RPMI8226 (cell line): ENCODE data around the gene DPYSL3.
"Not testable (repeated sequence)": the region's sequence is repeated elsewhere in the genome, so short reads cannot be mapped to it uniquely, and the experiment has no call there.

Experiments
- DNase-seq: peaks from one replicate; pipeline ENCODE4 v3.0.0-alpha.2; 2015

DPYSL3 gene

DNA sequence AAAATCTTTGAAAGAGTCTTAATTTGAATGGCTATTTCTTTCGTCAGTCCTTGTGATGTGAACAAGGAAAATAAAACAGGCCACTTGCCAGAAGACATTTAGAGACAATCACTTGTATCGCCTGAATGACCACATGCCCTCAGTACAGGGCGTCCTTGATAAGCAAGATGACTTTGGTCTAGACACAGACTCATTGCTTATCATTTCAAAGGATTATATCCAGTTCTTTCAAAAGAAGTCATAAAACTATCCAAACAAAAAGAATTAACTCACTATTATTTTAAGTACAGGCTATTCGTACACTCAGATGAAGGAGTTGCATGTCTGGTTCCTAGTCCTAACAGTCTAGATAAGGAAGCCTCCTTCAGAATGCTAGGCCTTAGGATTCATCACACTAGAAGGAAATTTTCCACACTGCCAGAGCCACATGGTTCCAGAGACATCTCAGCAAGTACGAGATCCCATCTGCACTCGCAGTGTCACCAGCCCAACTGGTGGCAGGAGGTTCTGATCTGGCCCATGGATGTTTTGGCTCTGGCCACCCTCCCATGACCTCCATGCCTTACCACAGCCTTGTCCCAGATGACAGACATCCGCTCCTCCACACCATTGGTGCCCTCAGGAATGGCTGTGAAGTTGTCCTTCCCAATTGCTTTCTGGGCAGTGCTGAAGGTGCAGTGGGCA, 109.6 kb downstream of the DPYSL3 start:
- no peak for DNase-seq

DNA sequence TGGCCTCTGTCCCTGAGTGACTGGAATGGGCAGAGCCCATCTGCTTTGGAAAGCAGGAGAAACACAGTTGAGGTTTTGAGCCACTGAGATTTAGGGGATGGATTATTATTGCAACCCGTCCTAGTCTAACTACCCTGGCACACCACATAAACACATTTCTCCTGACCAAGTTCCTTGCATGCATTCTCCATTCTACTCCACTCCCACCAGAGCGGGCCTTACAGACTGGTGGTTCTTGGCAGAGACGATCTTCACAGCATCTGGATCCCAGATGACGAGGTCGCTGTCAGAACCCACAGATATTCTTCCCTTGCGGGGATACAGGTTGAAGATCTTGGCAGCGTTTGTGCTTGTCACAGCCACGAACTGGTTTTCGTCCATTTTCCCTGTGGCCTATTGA, 111.0 kb downstream of the DPYSL3 start:
- DNase-seq: no peak

DNA sequence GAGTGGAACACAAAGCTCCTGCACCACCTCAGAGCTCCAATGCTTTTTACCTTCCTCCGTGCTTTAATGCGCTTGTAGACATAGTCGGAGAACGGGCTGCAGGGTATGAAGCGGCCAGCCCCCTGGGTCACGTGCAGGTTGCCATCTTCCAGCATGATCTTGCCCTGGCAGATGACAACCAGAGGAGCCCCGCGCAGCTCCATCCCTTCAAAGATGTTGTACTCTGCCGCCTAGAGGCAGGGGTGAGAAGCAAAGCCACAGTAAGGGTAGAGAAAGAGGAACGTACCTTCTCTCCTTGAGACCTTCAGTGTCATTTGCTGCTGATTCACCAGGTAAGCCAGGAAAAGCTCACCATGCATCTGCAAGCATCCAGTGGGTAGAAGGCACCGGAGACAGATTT, 112.3 kb downstream of the DPYSL3 start:
- DNase-seq: no peak

DNA sequence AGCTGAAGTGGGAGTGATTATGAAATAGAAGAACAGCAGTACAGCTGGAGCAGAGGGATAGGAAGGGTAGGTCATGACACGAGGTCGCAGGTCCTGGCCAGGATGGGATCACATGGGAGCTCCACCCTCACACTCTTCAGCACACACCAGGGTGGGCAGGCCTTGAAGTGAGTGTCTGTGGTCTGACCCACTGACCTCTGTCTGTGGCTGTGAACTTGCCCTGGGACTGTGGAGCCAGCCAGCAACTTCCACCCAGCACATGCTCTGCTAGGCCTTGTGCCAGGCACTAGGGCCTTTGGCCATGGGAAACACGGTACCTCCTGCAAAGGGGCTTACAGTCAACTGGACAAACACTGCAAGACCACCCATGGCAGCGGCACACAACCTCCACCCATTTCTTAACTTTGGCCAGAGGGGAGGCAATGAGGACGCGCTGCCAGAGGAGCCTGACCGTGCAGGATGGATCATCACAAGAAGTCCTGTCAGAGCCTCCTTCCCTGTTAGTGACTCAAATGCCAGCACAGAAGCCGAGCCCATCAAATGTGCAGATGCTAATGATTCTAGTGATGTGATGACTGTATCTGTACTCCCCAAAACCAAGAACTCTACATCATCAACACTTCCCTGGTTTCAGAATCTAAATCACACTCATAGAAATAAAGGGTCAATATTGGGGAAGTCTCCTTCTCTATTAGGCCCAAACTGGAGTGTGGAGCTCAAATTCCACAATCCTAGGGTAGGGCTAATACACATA, 113.6 kb downstream of the DPYSL3 start:
- DNase-seq: no peak

DNA sequence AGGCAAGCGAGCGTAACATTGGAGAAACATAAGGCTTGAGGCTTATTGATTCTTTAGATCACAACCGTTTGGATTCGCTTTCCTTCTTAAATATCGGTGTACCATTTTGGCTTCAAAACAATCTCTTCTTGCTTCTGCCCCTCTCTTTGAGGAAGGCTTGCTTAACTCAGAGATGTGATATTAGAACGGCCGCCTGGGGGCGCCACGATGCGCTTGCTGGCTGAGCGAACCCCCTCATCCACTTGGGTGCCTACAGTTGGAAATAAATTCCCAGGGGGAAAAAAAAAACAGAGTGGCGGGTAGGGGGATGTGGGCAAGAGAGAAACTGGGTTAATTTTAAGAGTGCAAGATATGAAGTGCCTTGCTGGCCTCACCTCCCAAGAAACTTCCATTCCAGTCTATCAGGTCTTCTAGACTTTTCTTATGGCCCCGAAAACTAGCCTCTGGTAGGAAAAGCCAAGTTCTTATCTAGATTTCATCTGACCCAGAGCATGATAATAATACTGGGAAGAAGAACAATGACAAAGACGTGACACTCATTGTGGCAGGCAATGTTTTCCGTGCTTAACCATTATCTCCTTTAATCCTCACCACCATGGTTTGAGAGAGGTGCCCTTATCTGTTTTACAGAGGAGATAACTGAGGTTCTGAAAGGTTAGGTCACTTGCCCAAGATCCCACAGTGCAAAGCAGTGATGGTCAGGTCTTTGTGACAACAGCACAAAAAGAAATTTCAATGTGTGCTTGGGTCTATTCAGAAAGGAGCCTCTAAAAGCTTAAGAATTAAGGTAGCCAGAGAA, 115.8 kb downstream of the DPYSL3 start:
- DNase-seq: no peak

DNA sequence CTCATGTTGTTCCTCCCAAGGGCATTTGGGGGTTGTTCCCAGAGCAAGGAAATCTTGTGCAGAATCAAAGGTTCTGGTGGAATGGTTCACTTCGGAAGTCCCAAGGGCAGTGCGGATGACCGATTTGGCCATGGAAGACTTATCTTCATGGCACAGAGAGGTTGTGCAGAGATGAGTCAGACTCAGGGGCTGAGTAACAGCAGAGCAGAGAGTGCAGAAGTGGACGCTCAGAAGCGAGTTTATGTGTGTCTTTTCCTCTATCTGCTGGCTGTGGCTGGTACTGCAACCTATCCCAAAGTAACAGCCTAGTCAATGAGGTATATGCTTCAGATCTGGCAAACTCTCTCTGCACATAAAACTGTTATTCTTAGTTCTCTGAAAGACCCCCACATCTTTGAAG, 118.1 kb downstream of the DPYSL3 start:
- DNase-seq: peak; percentile 46

DNA sequence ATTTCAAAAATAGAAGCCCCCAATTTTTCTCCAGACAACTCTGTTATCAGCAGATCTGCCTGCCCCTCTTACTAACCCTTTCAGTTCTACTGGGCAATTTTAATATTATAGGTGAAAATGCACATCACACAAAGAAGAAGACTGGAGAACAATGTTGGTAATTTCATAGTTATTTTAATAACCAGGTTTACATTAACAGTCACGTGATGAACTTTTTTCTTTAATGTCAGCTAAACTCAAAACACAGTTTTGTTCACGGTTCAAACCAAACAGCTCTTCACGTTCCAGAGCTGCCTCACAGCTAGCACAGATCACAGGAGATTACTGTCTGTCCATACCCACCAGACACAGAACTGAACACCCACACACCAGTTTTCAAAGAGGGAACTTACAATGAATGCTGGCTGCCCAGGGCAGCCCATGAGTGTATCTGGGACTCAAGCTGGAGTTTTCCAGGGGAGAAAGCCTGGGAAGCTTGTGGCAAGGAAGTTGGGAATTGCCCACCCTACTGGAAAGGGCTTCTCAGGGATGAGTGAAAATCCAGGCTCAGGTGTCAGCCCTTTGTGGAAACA, 119.1 kb downstream of the DPYSL3 start:
- DNase-seq: no peak

DNA sequence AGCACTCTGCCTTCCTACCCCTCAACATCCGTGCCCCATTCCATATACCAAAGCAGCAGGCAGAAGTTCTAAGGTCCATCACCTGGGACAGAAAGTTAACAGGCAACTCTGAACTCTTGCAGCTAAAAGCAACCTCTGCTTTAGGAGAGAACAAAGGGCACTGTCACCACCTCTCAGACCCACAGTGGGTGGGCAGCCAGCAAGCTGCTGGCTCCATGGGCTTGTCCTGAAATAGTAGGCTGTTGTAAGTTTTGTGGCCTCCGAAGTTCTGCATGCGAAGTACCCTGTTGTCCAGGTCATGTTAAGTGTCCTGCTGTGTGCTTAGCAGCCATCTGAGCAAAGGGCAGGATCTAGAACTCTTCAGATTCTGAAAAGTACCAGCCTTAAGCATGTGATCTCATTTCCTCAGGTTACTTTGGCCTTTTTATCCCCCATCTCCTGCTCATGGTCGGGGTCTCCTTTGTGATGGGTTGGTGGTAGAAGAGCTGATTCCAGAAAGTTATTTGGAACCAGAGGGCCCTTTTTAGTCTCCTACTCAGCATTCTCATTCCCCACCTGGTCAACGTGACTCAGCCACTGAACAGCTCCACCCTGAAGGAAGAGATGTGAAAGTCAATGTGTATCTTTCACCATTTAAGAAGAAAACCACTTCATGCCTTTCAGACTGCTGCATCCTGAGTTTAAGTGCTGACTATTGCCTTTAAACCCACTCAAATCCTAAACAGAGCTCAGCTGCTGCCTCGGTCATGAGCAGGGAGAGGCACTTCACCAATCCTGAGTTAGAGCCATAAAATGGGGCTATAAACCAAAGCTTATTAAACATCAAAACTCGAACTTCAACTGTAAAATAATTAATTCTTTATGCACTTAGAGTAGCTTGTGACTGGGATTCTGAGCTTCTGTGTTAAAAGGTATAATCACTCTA, 121.4 kb downstream of the DPYSL3 start:
- no peak for DNase-seq

DNA sequence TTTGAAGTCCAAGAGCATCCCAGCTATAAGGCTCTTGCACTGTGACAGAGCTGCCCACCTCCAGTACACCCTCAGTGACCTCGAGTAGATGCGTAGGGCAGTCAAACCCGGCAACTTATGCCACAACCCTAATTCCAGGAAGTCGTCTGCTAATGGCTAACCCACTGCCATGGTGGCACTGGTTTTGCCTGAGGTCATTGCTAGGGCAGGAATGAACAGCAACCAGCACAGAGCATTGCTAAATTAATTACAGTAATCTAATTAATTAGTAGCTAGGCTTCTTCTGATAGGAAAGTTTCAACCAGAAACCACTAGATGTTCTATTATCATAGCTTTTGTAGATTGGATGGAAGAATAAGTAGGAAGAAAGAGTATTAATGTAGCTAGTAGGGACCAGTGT, 122.8 kb downstream of the DPYSL3 start:
- no peak for DNase-seq

DNA sequence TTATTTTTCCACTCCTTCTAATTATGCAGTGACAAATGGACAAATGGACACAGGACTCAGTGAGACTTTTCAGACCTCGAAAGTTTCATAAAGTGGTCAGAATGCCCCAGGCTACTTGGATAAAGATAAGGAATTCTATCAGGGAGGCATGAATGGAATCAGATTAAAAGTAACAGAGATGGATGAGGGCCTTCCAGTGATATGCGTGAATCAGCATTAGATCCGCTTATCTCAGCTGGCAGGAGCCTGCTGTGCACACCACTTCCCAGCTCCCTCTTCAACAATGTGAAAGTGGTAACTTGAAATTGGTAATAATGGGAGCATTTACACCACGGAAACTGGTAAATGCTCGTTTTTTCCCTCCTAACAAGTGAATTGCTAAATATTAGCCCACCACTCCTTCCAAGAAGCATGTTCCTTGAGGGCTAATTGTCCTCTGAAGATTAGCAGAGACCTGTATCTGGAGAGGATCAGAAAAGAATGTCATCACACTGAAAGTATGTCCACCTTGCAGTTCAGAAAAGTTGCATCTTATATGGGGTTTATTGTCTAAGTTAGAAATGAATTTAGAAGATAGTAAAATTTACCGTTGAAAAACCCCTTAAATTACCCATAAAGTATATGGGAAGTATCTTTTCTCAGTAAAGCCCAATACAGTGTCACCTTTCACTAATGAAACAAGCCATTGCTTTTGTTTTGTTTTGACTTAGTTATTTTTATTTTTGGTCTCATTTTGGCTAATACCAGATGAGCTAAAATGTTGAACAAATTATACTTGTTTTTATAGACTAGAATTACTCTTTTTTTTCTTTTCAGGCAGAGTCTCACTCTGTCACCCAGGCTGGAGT, 125.3 kb downstream of the DPYSL3 start:
- no peak for DNase-seq

DNA sequence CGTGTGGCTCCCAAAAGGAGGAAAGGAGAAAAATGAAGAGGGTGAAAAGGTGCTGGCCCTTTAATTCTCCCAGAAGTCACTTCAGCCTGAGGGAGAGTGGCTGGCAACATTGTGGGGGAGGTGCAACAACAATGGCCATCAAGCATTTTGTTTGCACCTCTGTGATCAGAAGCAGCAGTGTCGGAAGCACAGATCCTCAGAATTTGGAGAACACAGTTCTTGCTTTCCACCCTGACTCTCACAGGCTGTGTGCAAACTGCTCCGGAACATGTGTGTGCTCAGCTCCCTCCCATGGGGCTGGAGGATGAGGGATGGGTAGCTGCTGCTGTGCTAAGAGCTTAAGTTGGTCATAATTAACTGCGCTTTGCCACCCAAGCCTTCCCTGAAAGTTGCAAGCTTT, 127.1 kb downstream of the DPYSL3 start:
- DNase-seq: no peak

DNA sequence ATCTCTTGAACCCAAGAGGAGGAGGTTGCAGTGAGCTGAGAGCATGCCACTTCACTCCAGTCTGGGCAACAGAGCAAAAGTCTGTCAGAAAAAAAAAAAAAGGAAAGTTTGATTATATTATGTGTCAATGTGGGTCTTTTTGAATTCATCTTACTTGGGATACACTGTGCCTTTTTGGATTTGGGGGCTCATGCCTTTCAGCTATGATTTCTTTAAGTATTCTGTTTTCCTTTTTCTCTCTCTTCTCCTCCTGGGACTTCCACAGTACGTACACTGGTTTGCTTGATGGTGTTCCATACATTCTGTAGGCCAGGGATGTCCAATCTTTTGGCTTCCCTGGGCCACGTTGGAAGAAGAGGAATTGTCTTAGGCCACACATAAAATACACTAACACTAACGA, 128.3 kb downstream of the DPYSL3 start:
- DNase-seq: no peak

DNA sequence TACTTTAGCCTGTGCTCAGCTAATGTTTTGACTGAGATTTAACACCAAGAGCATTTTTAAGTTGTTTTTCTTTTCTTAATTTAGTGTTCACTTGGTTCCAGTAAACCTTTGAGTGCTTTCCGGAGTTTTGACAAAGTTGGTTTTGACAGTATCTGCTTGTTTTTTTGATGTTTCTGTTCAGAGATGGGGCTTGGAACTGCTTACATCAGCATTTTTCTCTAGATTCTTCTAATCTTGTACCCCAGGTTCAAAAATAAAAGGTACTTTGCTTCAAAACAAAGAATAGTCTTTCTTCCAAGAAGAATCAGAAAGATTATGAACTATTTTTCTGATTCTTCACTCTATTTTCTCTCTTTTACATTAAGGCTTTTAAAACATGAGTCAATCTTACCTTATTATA, 132.2 kb downstream of the DPYSL3 start:
- DNase-seq: no peak

DNA sequence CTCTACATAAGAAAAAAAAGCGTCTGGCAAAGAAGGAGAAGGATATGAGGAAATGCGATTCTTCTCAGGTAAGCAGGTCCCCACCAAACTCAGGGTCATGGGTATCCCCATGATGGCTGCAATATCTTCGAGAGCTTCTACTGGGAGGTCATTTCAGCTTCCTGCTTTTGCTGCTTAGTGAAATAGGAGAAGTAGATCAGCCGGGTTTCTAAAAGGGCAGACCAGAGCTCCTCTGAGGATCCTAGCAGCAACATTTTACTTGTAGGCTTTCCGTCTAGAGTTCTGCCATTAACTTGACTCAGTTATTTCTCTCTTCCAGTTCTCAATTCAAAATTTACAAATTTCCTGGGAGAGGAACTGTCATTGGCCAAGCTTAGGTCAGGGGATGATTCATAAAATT, 134.7 kb downstream of the DPYSL3 start:
- no peak for DNase-seq

DNA sequence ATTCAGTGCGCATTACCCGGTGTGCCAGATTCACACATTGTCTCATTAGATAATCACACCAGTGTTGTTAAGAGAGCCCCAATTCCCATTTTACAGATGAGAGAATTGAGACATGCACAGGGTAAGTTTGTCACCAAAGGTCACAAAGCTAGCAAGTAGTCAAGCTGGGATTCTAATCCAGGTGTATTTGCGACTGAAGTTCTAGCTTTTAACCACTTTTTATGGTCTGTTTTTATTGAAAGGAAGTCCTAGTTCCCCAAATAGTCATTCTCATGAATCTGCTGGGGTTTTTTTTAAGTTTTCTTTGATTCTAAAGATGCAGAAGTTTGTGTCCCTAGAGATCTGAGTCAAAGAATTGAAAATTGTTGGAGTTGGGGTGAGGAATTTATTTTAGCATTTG, 136.5 kb downstream of the DPYSL3 start:
- no peak for DNase-seq

DNA sequence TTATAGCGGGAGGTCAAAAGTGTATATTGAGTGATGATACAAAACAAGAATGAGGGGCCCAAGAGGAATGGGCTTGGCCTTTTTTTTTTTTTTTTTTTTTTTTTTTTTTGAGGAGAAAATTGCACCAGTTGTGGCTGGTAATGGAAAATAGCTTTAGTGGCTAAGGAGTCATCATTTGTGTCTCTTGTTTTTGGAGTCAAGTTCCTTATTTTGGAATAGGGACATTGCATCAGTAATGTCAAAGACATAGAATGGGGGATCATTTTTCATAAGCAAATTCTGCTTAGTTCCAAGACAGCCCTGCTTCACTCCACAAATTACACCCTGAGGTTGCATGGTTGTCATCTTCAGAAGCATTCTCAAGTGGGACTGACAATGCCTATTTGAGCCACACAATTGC, 137.7 kb downstream of the DPYSL3 start:
- no peak for DNase-seq

DNA sequence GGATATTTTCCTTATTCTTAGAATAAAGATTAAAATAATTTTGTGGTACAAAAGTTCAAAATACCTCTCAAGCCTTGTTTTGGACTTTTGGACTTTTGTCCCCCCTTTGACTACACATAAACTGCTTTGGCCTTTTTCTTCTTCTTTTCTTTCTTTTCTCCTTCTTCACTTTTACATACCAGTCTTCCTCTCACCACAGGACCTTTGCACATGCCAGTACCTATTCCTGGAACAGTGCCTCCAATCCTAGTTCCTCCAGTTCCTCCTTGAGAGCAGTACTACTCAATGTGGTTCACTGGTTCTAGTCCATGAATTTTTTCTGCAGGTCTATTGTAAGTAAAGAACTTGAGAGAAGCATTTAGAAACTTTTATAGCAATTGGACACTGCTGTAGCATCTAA, 138.6 kb downstream of the DPYSL3 start:
- no peak for DNase-seq

DNA sequence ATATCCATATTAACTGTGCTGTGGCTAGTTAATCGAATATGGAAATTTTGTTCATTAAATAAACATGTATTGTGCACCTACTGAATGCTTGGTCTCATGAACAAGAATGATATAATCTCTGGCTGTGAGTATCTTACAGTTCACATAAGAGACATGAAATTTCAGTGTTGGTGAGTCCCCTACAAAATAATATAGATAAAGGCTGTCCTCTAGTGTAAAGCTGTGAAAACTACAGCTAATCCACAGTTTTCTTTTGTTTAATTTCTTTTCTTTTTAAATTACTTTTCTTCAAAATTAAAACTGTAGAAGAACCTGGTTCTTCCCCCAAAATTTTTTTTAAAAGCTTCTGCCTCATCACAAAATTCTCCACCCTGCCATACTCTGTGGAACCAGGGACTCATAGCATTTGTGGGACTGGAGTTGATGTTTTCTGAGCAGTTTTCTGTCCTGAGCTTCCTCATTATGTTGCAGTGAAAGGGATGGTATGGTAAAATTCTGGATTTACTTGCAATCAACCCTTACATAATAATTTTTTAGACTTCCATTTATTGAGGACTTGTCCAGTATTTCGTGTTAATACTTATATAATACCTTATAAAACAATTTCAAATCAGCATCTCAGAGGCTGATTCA, 140.0 kb downstream of the DPYSL3 start:
- no peak for DNase-seq

DNA sequence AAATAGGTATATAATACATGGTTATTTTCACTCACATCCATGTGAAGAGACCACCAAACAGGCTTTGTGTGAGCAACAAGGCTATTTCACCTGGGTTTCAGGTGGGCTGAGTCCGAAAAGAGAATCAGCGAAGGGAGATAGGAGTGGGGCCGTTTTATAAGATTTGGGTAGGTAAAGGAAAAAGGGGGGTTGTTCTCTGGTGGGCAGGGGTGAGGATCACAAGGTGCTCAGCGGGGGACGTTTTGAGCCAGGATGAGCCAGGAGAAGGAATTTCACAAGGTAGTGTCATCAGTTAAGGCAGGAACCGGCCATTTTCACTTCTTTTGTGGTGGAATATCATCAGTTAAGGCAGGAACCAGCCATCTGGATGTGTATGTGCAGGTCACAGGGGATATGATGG, 142.5 kb downstream of the DPYSL3 start:
- not testable (repeated sequence) for DNase-seq

DNA sequence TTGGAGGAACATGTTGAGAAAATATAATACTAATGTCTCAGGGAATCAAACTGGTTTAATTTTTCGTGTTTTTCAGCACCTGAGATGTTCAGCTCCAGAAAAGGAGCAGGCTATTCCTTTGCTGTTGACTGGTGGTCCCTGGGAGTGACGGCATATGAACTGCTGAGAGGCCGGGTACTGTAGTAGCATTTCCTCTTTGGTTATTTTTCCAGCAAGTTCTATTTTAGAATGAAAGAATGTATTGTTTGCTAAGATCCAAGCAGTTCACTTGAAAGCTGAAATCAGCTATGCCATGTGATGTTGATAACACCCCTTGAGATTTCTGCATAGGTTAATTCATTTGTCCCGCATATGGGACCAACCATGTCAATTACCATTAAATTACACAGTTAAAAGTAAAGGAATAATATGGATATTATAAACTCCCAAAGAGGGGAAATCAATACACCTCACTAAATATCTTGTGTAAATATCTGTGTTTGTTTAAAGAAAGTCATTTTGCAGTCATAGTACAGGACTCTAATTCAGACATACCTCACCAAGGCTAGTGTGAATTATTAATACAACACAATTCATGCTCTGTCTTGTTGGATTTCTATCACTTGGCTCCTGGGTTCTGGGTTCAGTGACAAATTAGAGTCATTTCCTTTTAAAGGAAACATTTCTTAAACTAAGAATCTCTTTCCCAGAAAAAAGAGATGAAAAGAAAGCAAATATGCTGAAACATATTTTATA, 148.3 kb downstream of the DPYSL3 start:
- DNase-seq: no peak
